ENCODE measurements around the gene SEC23B. TPM values are rescaled to one million over a fixed set of nuclear protein-coding genes. Genes with fewer than 3 reads are reported as not detected.

The SEC23B gene
- total and polyA plus RNA-seq, 10 of the 15 experiments (the other 5 are each of a cell fraction or from before 2014, with no cell fraction given), result 49.1 to 121 (median 75.6) TPM

DNA sequence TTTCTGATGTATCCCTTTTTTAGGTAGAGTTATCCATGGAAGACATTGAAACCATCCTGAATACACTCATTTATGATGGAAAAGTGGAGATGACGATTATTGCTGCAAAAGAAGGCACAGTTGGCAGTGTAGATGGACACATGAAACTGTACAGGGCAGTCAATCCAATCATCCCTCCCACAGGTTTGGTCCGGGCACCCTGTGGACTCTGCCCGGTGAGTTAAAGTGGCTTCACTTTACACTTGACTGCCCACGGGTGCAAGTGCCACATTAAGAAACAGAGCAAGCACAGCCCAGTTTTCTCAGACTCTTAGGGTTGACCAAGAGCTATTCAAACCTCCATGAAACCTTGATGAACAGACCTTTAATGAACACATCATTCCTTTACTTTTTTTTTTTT is 26.1 kb upstream of the SEC23B start (continued):
- TF ChIP-seq EP300 (IDR thresholded peaks at IDR 0.05; ENCODE audit: borderline replicate concordance in 1 of 2, control insufficient read depth in 1 of 2, low read depth in 2 of 2, low read length in 2 of 2) (no peak), SPI1 (IDR thresholded peaks at IDR 0.05; ENCODE audit: borderline replicate concordance, insufficient read depth, low read depth, low read length) (no peak), SUPT20H (IDR thresholded peaks at IDR 0.05; ENCODE audit: borderline replicate concordance, control insufficient read depth, low read depth, low read length) (no peak), JUND (IDR thresholded peaks at IDR 0.05; ENCODE audit: low read depth, low read length) (no peak), RAD51 (IDR thresholded peaks at IDR 0.05) (no peak)
- TF ChIP-seq, protein P1, sequence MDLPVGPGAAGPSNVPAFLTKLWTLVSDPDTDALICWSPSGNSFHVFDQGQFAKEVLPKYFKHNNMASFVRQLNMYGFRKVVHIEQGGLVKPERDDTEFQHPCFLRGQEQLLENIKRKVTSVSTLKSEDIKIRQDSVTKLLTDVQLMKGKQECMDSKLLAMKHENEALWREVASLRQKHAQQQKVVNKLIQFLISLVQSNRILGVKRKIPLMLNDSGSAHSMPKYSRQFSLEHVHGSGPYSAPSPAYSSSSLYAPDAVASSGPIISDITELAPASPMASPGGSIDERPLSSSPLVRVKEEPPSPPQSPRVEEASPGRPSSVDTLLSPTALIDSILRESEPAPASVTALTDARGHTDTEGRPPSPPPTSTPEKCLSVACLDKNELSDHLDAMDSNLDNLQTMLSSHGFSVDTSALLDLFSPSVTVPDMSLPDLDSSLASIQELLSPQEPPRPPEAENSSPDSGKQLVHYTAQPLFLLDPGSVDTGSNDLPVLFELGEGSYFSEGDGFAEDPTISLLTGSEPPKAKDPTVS (IDR thresholded peaks at IDR 0.05; ENCODE audit: low read depth, low read length), result no peak

DNA sequence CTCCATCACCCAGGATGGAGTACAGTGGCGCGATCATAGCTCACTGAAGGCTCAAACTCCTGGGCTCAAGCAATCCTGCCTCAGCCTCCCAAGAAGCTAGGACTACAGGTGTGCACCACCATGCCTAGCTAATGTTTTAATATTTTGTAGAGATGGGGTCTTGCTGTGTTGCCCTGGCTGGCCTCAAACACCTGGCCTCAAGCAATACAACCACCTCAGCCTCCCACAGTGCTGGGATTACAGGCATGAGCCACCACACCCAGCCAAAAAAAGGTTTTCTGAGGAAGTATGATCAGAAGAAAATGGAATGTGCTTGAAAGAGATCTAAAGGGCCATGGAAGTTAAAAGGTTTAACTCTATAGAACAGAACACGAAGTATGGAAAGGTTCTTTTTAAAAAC is 19.4 kb upstream of the SEC23B start:
- Histone ChIP-seq H3K4me3 (no peak overlapping the region), H3K9ac (ENCODE audit: control insufficient read depth, insufficient read depth, low read length) (no peak overlapping the region), H3K9me3 (replicated peaks; ENCODE audit: control insufficient read depth, insufficient read depth, low read length) (no peaks in the 10 kb centered on the region), H3K4me1 (ENCODE audit: control insufficient read depth, insufficient read depth, low read length) (no peaks in the 10 kb centered on the region), H2AFZ (ENCODE audit: control insufficient read depth, low read depth, low read length) (no peak overlapping the region), H3K27ac (ENCODE audit: control insufficient read depth, insufficient read depth) (no peak overlapping the region), H3K79me2 (ENCODE audit: control insufficient read depth, insufficient read depth, low read length) (no peaks in the 10 kb centered on the region), H3K4me2 (ENCODE audit: control insufficient read depth, insufficient read depth) (no peak overlapping the region), H3K36me3 (ENCODE audit: control insufficient read depth in 2 of 2, insufficient read depth in 2 of 2, low read length in 1 of 2) (peaks cover 0 to 5% of the 10 kb centered on the region in 2 experiments; a peak in 2 of 4 replicates), H4K20me1 (ENCODE audit: control insufficient read depth, insufficient read depth) (no peaks in the 10 kb centered on the region), H3K27me3 (replicated peaks in 1 of 2; ENCODE audit: control insufficient read depth in 2 of 2, insufficient read depth in 2 of 2, low read length in 1 of 2) (no peaks in the 10 kb centered on the region)
- no TSS peak for BruUV-seq (replicated peaks)
- ChIA-PET CTCF (interaction anchor here (1.2 kb wide), 1 partner anchor 13 kb away, joined by 6 read pairs; no protein-coding TSS in a partner anchor), SMC1A (ENCODE audit: uncharacterized antibody, unreplicated experiment) (no interaction called here), RAD21 (ENCODE audit: unreplicated experiment) (no interaction called here), POLR2A (no interaction called here)
- intact Hi-C loops (cut with micrococcal nuclease; ENCODE audit: unreplicated experiment) (no loop called here), in situ Hi-C loops (cut with MboI) (no loop called here)
- DNase-seq (ENCODE audit: low read depth, low spot score), result no peak
- FAIRE-seq, result no peak
- 80% methylated on average over 3 of the region's 3 CpGs for WGBS (ENCODE audit: insufficient coverage, insufficient replicate concordance, low lambda C conversion rate, missing lambda C conversion rate)
- ATAC-seq, result no peak
- TF ChIP-seq CREB1 (IDR thresholded peaks at IDR 0.05; ENCODE audit: low read depth) (no peak), TBL1XR1 (IDR thresholded peaks at IDR 0.05; ENCODE audit: low read depth, low read length) (no peak), YBX1 (IDR thresholded peaks at IDR 0.05) (no peak), RAD21 (IDR thresholded peaks at IDR 0.05; ENCODE audit: insufficient read depth, low read depth, low read length) (no peak), SUZ12 (IDR thresholded peaks at IDR 0.05; ENCODE audit: unreplicated experiment) (no peak), RCOR1 (conservative IDR thresholded peaks at IDR 0.05; ENCODE audit: low read depth, low read length) (no peak)
- TF ChIP-seq, protein P2, sequence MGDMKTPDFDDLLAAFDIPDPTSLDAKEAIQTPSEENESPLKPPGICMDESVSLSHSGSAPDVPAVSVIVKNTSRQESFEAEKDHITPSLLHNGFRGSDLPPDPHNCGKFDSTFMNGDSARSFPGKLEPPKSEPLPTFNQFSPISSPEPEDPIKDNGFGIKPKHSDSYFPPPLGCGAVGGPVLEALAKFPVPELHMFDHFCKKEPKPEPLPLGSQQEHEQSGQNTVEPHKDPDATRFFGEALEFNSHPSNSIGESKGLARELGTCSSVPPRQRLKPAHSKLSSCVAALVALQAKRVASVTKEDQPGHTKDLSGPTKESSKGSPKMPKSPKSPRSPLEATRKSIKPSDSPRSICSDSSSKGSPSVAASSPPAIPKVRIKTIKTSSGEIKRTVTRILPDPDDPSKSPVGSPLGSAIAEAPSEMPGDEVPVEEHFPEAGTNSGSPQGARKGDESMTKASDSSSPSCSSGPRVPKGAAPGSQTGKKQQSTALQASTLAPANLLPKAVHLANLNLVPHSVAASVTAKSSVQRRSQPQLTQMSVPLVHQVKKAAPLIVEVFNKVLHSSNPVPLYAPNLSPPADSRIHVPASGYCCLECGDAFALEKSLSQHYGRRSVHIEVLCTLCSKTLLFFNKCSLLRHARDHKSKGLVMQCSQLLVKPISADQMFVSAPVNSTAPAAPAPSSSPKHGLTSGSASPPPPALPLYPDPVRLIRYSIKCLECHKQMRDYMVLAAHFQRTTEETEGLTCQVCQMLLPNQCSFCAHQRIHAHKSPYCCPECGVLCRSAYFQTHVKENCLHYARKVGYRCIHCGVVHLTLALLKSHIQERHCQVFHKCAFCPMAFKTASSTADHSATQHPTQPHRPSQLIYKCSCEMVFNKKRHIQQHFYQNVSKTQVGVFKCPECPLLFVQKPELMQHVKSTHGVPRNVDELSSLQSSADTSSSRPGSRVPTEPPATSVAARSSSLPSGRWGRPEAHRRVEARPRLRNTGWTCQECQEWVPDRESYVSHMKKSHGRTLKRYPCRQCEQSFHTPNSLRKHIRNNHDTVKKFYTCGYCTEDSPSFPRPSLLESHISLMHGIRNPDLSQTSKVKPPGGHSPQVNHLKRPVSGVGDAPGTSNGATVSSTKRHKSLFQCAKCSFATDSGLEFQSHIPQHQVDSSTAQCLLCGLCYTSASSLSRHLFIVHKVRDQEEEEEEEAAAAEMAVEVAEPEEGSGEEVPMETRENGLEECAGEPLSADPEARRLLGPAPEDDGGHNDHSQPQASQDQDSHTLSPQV (IDR thresholded peaks at IDR 0.05), result no peak
- TF ChIP-seq, protein P3, sequence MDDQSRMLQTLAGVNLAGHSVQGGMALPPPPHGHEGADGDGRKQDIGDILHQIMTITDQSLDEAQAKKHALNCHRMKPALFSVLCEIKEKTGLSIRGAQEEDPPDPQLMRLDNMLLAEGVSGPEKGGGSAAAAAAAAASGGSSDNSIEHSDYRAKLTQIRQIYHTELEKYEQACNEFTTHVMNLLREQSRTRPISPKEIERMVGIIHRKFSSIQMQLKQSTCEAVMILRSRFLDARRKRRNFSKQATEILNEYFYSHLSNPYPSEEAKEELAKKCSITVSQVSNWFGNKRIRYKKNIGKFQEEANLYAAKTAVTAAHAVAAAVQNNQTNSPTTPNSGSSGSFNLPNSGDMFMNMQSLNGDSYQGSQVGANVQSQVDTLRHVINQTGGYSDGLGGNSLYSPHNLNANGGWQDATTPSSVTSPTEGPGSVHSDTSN (IDR thresholded peaks at IDR 0.05; ENCODE audit: insufficient replicate concordance, low read depth, low read length), result no peak
